Activated T-cell treated with anti-CD3 and anti-CD28 coated beads, Interleukin-2, amount 50 U/mL, for 4 hours (primary cell): ENCODE data around the gene KRTAP25-1. TPM values are rescaled to one million over a fixed set of nuclear protein-coding genes. Genes with fewer than 3 reads are reported as not detected.

Experiments
- ATAC-seq, 2 donors: fragments of 200-7000 bp; cut with Tn5 transposase; one replicate each; pipeline ENCODE4 v1.10.0; 2021
- DNase-seq: peaks from one replicate; pipeline ENCODE4 v3.0.0-alpha.2; 2020
- H3K27me3 Mint-ChIP-seq: one replicate; pipeline ENCODE4 v1.8.0; 2021; ENCODE audit warnings: low read depth, mixed read lengths
- H3K36me3 Mint-ChIP-seq: one replicate; pipeline ENCODE4 v1.8.0; 2022; ENCODE audit warnings: mixed read lengths; ENCODE audit not compliant: insufficient read depth
- H3K4me1 Mint-ChIP-seq: one replicate; pipeline ENCODE4 v1.8.0; 2021; ENCODE audit warnings: low read depth, mixed read lengths
- H3K4me3 Mint-ChIP-seq: one replicate; pipeline ENCODE4 v1.8.0; 2021; ENCODE audit warnings: mild to moderate bottlenecking, moderate library complexity, mixed read lengths
- H3K9me3 Mint-ChIP-seq: one replicate; pipeline ENCODE4 v1.8.0; 2021; ENCODE audit warnings: mixed read lengths
- total RNA-seq, 3 donors: library from RNA; stranded (reverse); gene quantifications; one replicate each; pipeline ENCODE4 v1.2.1, GENCODE V29; 2021

KRTAP25-1 gene, protein sequence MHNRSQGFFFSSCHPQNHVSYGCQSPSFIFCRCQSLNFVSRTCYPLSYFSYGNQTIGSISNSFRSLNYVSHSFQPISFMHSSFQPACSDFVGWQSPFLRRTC
- total RNA-seq = not detected

DNA sequence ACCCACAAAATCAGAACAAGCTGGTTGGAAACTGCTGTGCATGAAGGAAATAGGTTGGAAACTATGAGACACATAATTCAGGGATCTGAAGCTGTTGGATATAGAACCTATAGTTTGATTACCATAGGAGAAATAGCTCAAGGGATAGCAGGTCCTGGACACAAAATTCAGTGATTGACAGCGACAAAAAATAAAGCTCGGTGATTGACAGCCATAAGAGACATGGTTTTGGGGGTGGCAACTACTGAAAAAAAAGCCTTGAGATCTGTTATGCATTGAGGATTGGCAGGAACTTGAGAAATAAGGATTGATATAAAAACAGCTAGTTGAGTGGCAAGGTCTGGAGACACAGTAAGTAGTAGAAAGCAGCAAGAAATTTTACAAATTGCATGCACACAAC is at the start of gene KRTAP25-1:
TSS of gene KRTAP25-1 (minus strand) at position 300 of the 400 bp plus-strand sequence. CDS start at position 276, 24 bp downstream.
- Mint-ChIP-seq H3K4me1 (no peaks in the 10 kb centered on the region), H3K27me3 (no peaks in the 10 kb centered on the region)

DNA sequence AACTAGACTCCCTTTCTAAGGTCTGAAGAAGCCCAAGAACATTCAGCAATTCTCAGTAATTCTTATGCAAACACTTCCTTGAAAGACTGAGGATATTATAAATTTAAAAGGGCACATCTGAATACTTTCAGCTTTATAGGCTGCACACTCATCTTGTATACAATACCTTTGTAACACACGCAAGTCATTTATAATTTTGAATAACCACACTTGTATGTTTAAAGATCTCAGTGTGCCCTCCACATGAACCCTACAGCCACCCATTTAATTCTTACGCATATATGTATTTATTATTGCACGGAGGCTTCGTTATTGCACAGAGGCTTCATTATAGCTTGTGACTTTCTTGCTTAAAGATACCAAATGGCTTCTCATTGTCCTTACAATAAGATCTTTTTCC is 49.4 kb upstream of the KRTAP25-1 start:
- DNase-seq (no peak), ATAC-seq (no peak)
- Mint-ChIP-seq H3K9me3 (no peaks in the 10 kb centered on the region), H3K36me3 (no peaks in the 10 kb centered on the region), H3K4me3 (no peak overlapping the region), H3K4me1 (no peaks in the 10 kb centered on the region), H3K27me3 (peaks cover 2% of the 10 kb centered on the region)

More for the DNA sequence above, at the start of gene KRTAP25-1:
- no peaks in the 10 kb centered on the region for H3K9me3 Mint-ChIP-seq
- no peak within 1 kb of the TSS for H3K4me3 Mint-ChIP-seq
- H3K36me3 Mint-ChIP-seq = no peaks in the 10 kb centered on the region
- ATAC-seq (no peak), DNase-seq (no peak)

DNA sequence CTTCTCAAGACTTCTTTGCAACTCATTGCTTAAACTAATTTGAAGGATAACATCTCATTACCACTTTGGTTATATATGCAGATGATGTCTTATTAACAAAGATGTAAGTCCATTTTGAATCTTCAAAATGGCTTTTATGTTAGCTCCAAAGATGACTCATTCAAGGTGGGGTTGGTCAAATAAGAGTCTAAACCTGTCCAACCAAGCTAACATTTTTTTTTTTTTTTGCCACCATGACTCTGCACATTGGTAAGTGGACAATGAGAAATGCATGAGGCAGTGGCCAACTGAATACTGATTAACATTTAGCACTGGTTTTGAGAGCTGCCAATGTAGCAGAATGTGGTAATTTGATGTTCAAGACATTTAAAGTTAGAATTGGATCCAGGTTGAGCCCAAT is 48.5 kb upstream of the KRTAP25-1 start:
- no peak for DNase-seq

DNA sequence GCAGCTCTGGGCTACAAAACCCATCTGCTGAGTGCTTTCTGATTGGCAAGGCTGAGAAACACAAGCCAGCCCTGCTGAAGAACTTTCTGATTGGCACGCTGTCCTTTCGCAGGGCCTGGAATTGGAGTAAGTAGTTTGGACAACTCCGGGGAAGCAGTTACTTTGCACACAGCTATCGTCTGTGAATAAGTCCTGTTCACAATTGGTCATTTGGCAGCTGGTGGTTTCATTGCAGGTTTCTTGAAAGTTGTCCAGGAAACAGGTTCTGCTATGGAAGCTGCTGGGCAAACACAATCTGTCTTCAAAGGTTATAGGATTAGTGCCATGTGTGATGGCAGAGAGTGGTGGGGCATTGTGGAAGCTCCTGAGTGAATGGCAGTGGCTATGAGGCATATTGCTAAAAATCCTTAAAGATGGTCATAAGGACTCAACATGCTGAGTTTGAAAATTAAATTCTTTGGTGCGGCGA is 48.0 kb upstream of the KRTAP25-1 start, which contains the start of gene KRTAP27-1:
TSS of gene KRTAP27-1 (minus strand) at position 419 of the 469 bp plus-strand sequence. CDS start at position 393, 26 bp downstream.
- Mint-ChIP-seq H3K36me3 (no peaks in the 10 kb centered on the region), H3K9me3 (no peaks in the 10 kb centered on the region), H3K27me3 (no peaks in the 10 kb centered on the region), H3K4me1 (no peaks in the 10 kb centered on the region), H3K4me3 (no peak within 1 kb of the TSS)
- ATAC-seq = no peak
- DNase-seq = no peak

More for the DNA sequence above, 48.5 kb upstream of the KRTAP25-1 start:
- no peaks in the 10 kb centered on the region for H3K9me3 Mint-ChIP-seq
- ATAC-seq = no peak
- H3K4me1 Mint-ChIP-seq = no peaks in the 10 kb centered on the region
- H3K27me3 Mint-ChIP-seq = no peaks in the 10 kb centered on the region
- no peak overlapping the region for H3K4me3 Mint-ChIP-seq
- no peaks in the 10 kb centered on the region for H3K36me3 Mint-ChIP-seq

DNA sequence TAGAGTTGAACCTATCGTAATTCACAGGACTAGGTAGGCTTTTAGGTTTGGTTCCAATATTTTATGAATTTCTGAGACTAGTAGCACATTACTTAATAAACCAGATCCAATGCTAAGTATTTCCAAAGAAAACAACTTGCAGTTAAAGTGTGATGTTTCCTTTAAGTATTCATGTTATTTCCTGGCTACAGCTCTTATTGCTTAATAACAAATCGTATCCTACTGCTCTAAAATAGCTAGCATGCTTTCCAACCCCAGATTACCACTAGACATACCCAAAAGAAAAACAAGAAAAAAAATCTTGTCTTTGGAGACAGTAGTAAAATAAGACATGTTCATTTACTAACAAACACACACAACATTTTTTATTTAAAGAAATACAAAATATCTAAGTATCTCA is 47.3 kb upstream of the KRTAP25-1 start:
- no peak overlapping the region for H3K4me3 Mint-ChIP-seq
- no peaks in the 10 kb centered on the region for H3K36me3 Mint-ChIP-seq
- ATAC-seq (no peak), DNase-seq (no peak)
- no peaks in the 10 kb centered on the region for H3K9me3 Mint-ChIP-seq
- no peaks in the 10 kb centered on the region for H3K4me1 Mint-ChIP-seq
- no peaks in the 10 kb centered on the region for H3K27me3 Mint-ChIP-seq

DNA sequence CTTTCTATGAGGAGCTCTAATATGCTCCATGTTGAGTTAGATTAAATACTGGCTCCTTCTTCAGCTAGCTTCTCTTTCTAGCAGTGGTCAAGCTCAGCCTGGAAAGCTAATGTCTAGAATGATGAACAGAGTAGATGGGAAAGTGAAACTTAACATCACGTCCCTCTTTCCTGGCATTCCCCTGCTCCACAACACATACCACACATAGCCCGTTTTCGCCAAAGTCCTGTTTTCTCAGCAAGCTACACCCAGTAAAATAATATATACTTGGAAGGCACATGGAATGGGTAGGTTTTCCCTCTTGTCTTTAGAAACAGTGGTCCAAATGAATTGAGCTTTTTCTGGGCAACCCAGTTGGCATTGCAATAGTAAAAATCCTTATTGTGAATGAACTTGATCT is 44.4 kb upstream of the KRTAP25-1 start:
- no peaks in the 10 kb centered on the region for H3K36me3 Mint-ChIP-seq
- no peak overlapping the region for H3K4me3 Mint-ChIP-seq
- no peaks in the 10 kb centered on the region for H3K4me1 Mint-ChIP-seq
- DNase-seq (no peak), ATAC-seq (no peak)
- no peaks in the 10 kb centered on the region for H3K27me3 Mint-ChIP-seq
- H3K9me3 Mint-ChIP-seq = no peaks in the 10 kb centered on the region

DNA sequence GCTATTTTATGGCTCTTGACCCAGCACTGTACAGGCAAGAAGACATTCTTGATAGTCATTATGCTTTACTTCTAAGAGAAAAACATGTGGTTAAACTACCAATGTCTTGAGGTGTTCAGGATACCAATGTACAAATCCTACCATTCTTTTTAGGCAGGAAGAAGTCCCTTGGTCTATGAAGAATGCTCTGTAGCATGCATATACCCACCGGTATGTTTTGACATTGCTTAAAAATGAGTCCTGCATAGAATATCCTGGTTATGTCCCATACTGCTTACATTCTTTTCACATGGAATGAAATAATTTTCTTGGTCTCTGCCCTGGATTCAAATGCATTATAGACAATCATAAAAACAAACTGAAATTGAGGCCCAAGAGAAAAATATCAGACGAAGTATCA is 43.4 kb upstream of the KRTAP25-1 start:
- Mint-ChIP-seq H3K36me3 (no peaks in the 10 kb centered on the region), H3K4me1 (no peaks in the 10 kb centered on the region), H3K4me3 (no peak overlapping the region), H3K9me3 (no peaks in the 10 kb centered on the region), H3K27me3 (no peaks in the 10 kb centered on the region)
- ATAC-seq (no peak), DNase-seq (no peak)

DNA sequence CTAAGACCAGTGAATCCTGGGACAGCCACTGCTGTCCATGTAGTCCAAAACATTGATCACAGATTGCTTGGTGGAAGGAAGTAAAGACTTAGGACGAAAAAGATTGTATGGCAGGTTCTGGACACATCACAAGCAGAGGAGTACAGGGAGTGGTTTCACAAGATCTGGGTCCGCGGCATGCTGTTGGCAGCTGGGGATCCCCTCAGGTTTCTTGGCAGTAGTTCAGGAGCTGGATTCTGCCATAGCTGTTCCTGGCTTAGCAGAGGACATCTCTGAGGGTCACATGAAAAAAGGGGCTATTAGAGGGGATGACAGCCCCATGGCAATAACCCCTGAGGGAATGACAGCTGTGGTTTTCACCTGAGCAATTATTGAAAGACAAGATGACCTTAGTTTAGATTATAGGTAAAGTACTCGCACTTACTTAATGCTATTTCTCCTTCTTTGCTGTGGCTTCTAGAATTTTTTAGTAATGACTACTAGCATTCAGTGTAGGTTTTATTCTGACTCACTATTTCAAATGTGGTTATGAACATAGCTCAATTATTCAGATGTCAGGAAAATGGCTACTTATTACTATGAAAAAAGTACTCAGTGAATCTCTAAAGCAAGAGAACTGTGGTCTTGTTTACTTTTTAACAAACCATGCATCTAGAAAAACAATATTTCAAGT is 40.0 kb upstream of the KRTAP25-1 start:
- no peaks in the 10 kb centered on the region for H3K27me3 Mint-ChIP-seq
- no peak for DNase-seq
- H3K36me3 Mint-ChIP-seq = no peaks in the 10 kb centered on the region
- no peaks in the 10 kb centered on the region for H3K4me1 Mint-ChIP-seq
- no peak overlapping the region for H3K4me3 Mint-ChIP-seq
- peaks cover 14% of the 10 kb centered on the region for H3K9me3 Mint-ChIP-seq
- no peak for ATAC-seq

DNA sequence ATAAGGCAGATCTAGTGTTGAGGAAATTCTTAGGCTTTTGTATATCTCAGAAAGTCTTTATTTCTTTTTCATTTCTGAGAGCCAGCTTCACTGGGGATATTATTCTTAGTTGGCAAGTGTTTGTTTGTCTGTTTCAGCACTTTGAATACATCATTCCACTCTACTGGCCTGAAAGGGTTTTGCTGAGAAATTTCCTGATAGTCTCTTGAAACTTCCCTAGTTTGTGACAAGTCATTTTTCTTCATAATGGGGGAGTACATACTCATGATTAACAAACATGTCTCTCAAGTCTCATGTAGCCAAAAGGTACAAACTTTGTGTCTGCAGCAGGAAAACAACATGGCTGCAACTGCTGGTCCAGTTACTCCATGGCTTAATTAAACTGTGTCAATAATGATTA is 37.1 kb upstream of the KRTAP25-1 start:
- DNase-seq (no peak), ATAC-seq (no peak)
- no peaks in the 10 kb centered on the region for H3K4me1 Mint-ChIP-seq
- no peak overlapping the region for H3K4me3 Mint-ChIP-seq
- peaks cover 14% of the 10 kb centered on the region for H3K9me3 Mint-ChIP-seq
- H3K27me3 Mint-ChIP-seq = no peaks in the 10 kb centered on the region
- H3K36me3 Mint-ChIP-seq = no peaks in the 10 kb centered on the region

DNA sequence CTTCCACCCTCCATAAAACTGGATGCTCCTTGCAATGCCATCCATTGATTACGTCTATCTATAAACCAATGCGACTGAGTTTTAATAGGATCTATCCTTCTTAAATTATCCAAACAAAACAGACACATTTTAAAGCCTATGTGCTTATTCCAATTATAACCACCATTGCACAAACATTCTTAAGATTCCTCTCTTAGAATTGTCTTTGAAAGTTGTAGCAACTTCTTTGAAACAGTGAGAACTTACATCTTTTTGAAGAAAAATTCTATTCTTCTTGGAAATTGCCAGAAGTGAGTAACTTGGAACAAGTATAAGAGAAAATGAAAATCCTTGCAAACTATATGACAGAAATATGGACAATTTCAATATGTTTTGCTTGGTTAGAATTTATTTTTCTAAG is 30.9 kb upstream of the KRTAP25-1 start, which contains the start of gene KRTAP26-1:
TSS of gene KRTAP26-1 (minus strand) at position 101 of the 400 bp plus-strand sequence. CDS start 280 bp downstream, outside the sequence.
- Mint-ChIP-seq H3K4me1 (no peaks in the 10 kb centered on the region), H3K27me3 (no peaks in the 10 kb centered on the region), H3K4me3 (no peak within 1 kb of the TSS), H3K36me3 (no peaks in the 10 kb centered on the region), H3K9me3 (no peaks in the 10 kb centered on the region)
- DNase-seq (no peak), ATAC-seq (no peak)

DNA sequence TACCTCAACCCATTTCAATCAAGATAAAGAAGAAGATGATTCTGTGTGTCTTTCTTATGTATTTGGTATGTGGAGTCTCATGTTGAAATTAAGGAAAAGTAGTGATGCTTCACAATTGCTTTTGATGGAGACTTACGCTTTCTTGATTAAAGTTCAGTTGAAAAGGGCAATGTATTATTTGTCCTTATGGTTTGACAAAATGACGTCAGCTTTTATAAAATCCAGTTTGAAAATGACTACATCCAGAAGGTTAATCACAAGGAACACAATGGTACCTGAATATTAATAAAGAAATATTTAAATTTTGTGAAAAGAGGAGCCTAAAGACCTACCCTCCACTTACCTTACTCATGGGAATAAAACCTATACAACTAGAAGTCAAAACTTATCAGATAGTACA is 26.4 kb upstream of the KRTAP25-1 start:
- no peak for ATAC-seq
- H3K4me1 Mint-ChIP-seq = no peaks in the 10 kb centered on the region
- no peaks in the 10 kb centered on the region for H3K9me3 Mint-ChIP-seq
- H3K27me3 Mint-ChIP-seq = no peaks in the 10 kb centered on the region
- no peak overlapping the region for H3K4me3 Mint-ChIP-seq
- no peak for DNase-seq
- no peaks in the 10 kb centered on the region for H3K36me3 Mint-ChIP-seq

DNA sequence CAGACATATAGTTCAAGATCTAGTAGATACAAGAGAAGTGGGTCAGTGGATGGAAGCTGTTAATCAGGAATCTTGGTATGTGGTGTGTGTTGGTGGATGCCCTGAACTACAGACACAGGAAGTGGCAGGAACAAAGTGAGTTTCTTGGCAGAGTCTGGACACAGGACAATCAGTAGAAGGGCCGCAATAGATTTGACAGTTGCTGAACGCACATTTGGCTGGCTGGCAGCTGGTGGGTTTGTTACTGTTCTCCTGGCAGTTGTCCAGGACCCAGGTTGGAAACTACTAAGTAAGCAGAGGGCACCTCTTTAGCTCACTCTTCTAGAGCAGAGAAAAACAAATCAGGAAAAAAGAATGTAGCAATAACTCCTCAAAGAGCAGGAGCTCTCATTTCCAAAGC is 17.6 kb upstream of the KRTAP25-1 start:
- Mint-ChIP-seq H3K9me3 (no peaks in the 10 kb centered on the region), H3K36me3 (no peaks in the 10 kb centered on the region)

DNA sequence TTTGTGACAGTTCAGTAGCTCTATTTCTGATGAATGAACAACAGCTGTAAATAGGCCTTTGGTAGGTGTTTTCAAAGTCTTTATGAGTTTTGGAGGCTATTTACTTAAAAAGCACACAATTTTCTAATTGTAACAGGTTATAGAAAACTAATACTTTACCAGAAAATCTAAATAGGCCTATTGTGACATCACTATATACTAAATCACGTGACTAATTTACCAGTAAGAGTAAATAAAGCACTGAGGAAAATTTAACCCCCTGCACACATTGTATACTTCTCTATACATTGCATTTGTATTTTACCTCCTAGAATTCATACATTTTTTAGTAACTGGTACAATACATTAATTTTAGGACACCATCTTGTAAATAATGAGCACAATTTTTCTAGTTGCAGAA is 15.8 kb upstream of the KRTAP25-1 start:
- H3K36me3 Mint-ChIP-seq = no peaks in the 10 kb centered on the region
- peaks cover 11% of the 10 kb centered on the region for H3K9me3 Mint-ChIP-seq
- ATAC-seq (no peak), DNase-seq (no peak)
- H3K27me3 Mint-ChIP-seq = no peaks in the 10 kb centered on the region
- H3K4me3 Mint-ChIP-seq = no peak overlapping the region
- H3K4me1 Mint-ChIP-seq = no peaks in the 10 kb centered on the region

More for the DNA sequence above, 17.6 kb upstream of the KRTAP25-1 start:
- no peaks in the 10 kb centered on the region for H3K27me3 Mint-ChIP-seq
- ATAC-seq (no peak), DNase-seq (no peak)
- no peaks in the 10 kb centered on the region for H3K4me1 Mint-ChIP-seq
- no peak overlapping the region for H3K4me3 Mint-ChIP-seq

DNA sequence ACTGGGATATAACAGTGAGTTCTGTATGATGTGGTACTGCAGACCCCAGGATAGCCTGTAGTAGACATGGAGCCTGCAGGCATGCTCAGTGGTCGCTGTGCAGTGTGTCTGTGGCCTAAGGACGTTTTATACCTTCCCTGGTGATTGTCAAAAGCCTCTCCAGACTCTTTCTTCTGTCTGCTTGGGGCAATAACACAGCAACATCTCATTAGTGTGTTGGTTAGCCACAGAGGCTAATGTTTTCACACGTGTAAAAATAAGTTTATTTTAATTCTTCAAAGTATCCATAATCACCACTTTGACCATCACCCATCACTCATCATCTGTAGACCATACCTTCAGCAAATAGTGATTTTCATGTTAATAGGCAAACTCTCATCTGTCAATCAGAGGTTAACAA is 6.5 kb downstream of the KRTAP25-1 start, which contains the start of gene KRTAP24-1:
TSS of gene KRTAP24-1 (minus strand) at position 101 of the 400 bp plus-strand sequence. CDS start at position 83, 18 bp downstream.
- no peak for DNase-seq
- Mint-ChIP-seq H3K27me3 (peaks cover under 1% of the 10 kb centered on the region), H3K4me3 (no peak within 1 kb of the TSS), H3K9me3 (no peaks in the 10 kb centered on the region), H3K36me3 (no peaks in the 10 kb centered on the region), H3K4me1 (no peaks in the 10 kb centered on the region)
- ATAC-seq = no peak

DNA sequence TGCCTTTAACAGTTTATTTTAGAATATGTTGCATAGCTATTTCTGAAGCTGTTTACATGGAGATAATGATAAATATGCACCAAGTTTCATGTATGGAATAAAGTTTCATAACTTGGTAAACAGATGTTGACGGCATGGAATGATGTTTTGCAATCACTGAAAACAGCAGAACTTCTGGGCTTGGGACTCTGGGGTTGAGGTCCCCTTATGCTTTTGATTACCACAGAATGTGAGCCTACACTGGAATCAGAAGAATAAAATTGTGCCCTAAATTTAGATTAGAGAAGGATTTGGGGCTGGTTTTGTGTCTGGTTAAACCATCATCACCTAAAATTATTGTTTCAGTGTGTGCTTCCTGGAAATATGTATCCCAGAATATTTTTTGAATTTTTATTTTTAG is 17.7 kb downstream of the KRTAP25-1 start:
- H3K9me3 Mint-ChIP-seq = no peaks in the 10 kb centered on the region
- no peak for DNase-seq
- no peaks in the 10 kb centered on the region for H3K36me3 Mint-ChIP-seq
- no peaks in the 10 kb centered on the region for H3K4me1 Mint-ChIP-seq
- no peak for ATAC-seq
- no peak overlapping the region for H3K4me3 Mint-ChIP-seq
- H3K27me3 Mint-ChIP-seq = peaks cover 3% of the 10 kb centered on the region
